ENCODE results near the gene AREL1. TPM values are rescaled to one million over a fixed set of nuclear protein-coding genes. Genes with fewer than 3 reads are reported as not detected.

Gene AREL1
- polyA plus RNA-seq, 1 donor from 2014 or later: 30.4 TPM

DNA sequence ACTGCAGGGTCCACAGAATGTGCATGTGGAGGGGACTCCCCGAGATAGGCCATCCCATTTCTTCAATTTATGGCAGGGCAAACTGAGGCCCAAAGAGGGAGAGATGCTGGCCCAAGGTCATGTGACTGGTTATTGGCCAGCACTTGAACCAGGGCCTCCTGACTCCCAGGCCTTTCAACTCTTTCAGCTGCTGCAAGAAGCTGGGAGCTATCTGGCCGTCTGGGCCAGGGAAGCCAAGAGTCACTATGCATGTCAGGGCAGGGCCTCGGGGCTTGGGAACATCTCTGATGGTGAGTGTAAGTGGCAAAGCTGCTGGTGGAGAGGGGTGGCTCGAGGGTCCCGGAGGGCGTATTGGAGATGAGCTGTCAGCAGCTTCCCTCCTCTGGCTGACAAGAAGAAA lies 91.3 kb downstream of the AREL1 start:
- H2AFZ ChIP-seq (ENCODE audit: low read depth, low read length): no peak overlapping the region
- H4K20me1 ChIP-seq (ENCODE audit: insufficient read depth): no peaks in the 10 kb centered on the region
- H3K27me3 ChIP-seq (ENCODE audit: insufficient read depth, low read depth, low read length): no peaks in the 10 kb centered on the region
- H3F3A ChIP-seq (ENCODE audit: insufficient read depth, low read length, poor library complexity, severe bottlenecking): no peaks in the 10 kb centered on the region
- H3K4me3 ChIP-seq (ENCODE audit: low read length): no peak overlapping the region
- no peaks in the 10 kb centered on the region for H3K9me2 ChIP-seq (ENCODE audit: insufficient read depth, low read length)
- no peak overlapping the region for H3K9ac ChIP-seq (ENCODE audit: low read length)
- H3K79me2 ChIP-seq (replicated peaks; ENCODE audit: insufficient read depth, low read length): no peaks in the 10 kb centered on the region
- no peaks in the 10 kb centered on the region for H3K9me3 ChIP-seq (ENCODE audit: low read length)
- H3K4me2 ChIP-seq (ENCODE audit: low read length): no peak overlapping the region
- H3K27ac ChIP-seq (ENCODE audit: low read length): no peak overlapping the region
- no peaks in the 10 kb centered on the region for H3K36me3 ChIP-seq (ENCODE audit: insufficient read depth, low read length)
- TF ChIP-seq EZH2 (IDR thresholded peaks at IDR 0.05; ENCODE audit: borderline replicate concordance, insufficient read depth, low read length, poor library complexity, severe bottlenecking): no peak
- no peak for TF ChIP-seq TAF1 (IDR thresholded peaks at IDR 0.05; ENCODE audit: low read depth)
- no peak for TF ChIP-seq SMC3 (conservative IDR thresholded peaks at IDR 0.05; ENCODE audit: poor library complexity)
- TF ChIP-seq POLR2AphosphoS5 (IDR thresholded peaks at IDR 0.05): no peak
- no peak for TF ChIP-seq CTCF (IDR thresholded peaks at IDR 0.05; ENCODE audit: poor library complexity, severe bottlenecking)
- TF ChIP-seq MXI1 (conservative IDR thresholded peaks at IDR 0.05; ENCODE audit: poor library complexity, severe bottlenecking): no peak
- TF ChIP-seq, protein P1, sequence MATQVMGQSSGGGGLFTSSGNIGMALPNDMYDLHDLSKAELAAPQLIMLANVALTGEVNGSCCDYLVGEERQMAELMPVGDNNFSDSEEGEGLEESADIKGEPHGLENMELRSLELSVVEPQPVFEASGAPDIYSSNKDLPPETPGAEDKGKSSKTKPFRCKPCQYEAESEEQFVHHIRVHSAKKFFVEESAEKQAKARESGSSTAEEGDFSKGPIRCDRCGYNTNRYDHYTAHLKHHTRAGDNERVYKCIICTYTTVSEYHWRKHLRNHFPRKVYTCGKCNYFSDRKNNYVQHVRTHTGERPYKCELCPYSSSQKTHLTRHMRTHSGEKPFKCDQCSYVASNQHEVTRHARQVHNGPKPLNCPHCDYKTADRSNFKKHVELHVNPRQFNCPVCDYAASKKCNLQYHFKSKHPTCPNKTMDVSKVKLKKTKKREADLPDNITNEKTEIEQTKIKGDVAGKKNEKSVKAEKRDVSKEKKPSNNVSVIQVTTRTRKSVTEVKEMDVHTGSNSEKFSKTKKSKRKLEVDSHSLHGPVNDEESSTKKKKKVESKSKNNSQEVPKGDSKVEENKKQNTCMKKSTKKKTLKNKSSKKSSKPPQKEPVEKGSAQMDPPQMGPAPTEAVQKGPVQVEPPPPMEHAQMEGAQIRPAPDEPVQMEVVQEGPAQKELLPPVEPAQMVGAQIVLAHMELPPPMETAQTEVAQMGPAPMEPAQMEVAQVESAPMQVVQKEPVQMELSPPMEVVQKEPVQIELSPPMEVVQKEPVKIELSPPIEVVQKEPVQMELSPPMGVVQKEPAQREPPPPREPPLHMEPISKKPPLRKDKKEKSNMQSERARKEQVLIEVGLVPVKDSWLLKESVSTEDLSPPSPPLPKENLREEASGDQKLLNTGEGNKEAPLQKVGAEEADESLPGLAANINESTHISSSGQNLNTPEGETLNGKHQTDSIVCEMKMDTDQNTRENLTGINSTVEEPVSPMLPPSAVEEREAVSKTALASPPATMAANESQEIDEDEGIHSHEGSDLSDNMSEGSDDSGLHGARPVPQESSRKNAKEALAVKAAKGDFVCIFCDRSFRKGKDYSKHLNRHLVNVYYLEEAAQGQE (IDR thresholded peaks at IDR 0.05; ENCODE audit: borderline replicate concordance): no peak
- no peak for TF ChIP-seq EP300 (conservative IDR thresholded peaks at IDR 0.05; ENCODE audit: poor library complexity, severe bottlenecking)
- TF ChIP-seq RAD21 (conservative IDR thresholded peaks at IDR 0.05): no peak

DNA sequence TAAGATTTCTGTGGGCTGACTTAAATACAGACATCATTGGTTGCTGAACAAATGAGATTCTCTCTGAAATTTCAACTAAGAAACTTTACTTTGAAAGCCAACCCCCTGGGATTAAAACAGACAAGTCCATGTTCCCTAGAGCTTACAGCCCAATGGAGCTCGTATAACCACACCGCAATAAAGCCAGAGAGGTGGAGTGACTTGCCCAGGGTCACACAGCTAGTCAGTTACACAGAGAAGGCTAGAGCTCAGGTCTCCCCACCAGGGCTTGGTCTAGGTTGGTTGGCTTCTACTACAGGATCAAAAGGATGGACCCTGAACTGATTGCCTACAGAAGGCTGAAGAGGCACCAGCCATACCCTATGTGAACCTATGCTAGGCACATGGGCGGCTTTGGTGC lies 92.0 kb downstream of the AREL1 start:
- Histone ChIP-seq H3K27ac (ENCODE audit: low read length) (no peak overlapping the region), H3K9me2 (ENCODE audit: insufficient read depth, low read length) (no peaks in the 10 kb centered on the region), H3K9me3 (ENCODE audit: low read length) (no peaks in the 10 kb centered on the region), H4K20me1 (ENCODE audit: insufficient read depth) (no peaks in the 10 kb centered on the region), H3F3A (ENCODE audit: insufficient read depth, low read length, poor library complexity, severe bottlenecking) (no peaks in the 10 kb centered on the region), H3K9ac (ENCODE audit: low read length) (no peak overlapping the region), H3K79me2 (replicated peaks; ENCODE audit: insufficient read depth, low read length) (no peaks in the 10 kb centered on the region), H2AFZ (ENCODE audit: low read depth, low read length) (no peak overlapping the region), H3K27me3 (ENCODE audit: insufficient read depth, low read depth, low read length) (no peaks in the 10 kb centered on the region), H3K4me2 (ENCODE audit: low read length) (no peak overlapping the region), H3K36me3 (ENCODE audit: insufficient read depth, low read length) (no peaks in the 10 kb centered on the region), H3K4me3 (ENCODE audit: low read length) (no peak overlapping the region)
- TF ChIP-seq EP300 (conservative IDR thresholded peaks at IDR 0.05; ENCODE audit: poor library complexity, severe bottlenecking): no peak
- TF ChIP-seq RAD21 (conservative IDR thresholded peaks at IDR 0.05): no peak
- TF ChIP-seq CTCF (IDR thresholded peaks at IDR 0.05; ENCODE audit: poor library complexity, severe bottlenecking): no peak
- TF ChIP-seq TAF1 (IDR thresholded peaks at IDR 0.05; ENCODE audit: low read depth): no peak
- TF ChIP-seq POLR2AphosphoS5 (IDR thresholded peaks at IDR 0.05): no peak
- no peak for TF ChIP-seq MXI1 (conservative IDR thresholded peaks at IDR 0.05; ENCODE audit: poor library complexity, severe bottlenecking)
- TF ChIP-seq SMC3 (conservative IDR thresholded peaks at IDR 0.05; ENCODE audit: poor library complexity): no peak
- TF ChIP-seq EZH2 (IDR thresholded peaks at IDR 0.05; ENCODE audit: borderline replicate concordance, insufficient read depth, low read length, poor library complexity, severe bottlenecking): no peak
- TF ChIP-seq, protein P1 (IDR thresholded peaks at IDR 0.05; ENCODE audit: borderline replicate concordance): no peak

All from neural cell (in vitro differentiated cells).